Measurements from ENCODE around the gene GGA1.

DNA sequence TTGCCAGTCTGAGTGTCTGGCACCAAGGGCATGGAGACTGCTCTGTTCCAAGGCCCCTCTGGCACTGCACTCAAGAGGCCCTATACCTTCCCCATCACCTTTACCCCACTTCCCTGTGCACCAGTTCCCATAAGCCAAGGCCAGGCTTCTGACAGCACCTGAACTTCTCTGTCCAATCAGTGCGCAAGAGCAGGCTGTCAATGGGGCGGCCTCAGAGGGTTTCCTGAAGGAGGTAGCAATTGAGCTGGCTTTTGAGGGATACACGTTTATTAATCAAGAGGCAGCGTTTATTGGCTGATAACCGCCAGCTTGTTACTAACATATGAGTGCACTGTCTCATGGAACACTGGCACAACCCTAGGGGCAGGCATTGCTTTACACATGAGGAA, 32.9 kb downstream of the GGA1 start:
- TF ChIP-seq, protein P1, sequence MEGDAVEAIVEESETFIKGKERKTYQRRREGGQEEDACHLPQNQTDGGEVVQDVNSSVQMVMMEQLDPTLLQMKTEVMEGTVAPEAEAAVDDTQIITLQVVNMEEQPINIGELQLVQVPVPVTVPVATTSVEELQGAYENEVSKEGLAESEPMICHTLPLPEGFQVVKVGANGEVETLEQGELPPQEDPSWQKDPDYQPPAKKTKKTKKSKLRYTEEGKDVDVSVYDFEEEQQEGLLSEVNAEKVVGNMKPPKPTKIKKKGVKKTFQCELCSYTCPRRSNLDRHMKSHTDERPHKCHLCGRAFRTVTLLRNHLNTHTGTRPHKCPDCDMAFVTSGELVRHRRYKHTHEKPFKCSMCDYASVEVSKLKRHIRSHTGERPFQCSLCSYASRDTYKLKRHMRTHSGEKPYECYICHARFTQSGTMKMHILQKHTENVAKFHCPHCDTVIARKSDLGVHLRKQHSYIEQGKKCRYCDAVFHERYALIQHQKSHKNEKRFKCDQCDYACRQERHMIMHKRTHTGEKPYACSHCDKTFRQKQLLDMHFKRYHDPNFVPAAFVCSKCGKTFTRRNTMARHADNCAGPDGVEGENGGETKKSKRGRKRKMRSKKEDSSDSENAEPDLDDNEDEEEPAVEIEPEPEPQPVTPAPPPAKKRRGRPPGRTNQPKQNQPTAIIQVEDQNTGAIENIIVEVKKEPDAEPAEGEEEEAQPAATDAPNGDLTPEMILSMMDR (conservative IDR thresholded peaks at IDR 0.05 in 1 of 2, IDR thresholded peaks at IDR 0.05 in 1 of 2; ENCODE audit: low read depth in 1 of 2, low read length in 2 of 2) = no peak
- no peak for TF ChIP-seq EZH2 (IDR thresholded peaks at IDR 0.05; ENCODE audit: low read length, missing control alignments)
